Cardiac septum (tissue), 1 donor: Measurements from ENCODE around the gene STXBP5. TPM values are rescaled to one million over a fixed set of nuclear protein-coding genes. Genes with fewer than 3 reads are reported as not detected.
"Not testable (repeated sequence)": the region's sequence is repeated elsewhere in the genome, so short reads cannot be mapped to it uniquely, and the experiment has no call there.

ENCODE experiments used
- DNase-seq: peaks from one replicate; pipeline ENCODE4 v3.0.0-alpha.2; 2020; ENCODE audit warnings: low spot score
- intact Hi-C: fragments of 100-400 bp; cut with DNase I; formaldehyde crosslinking; loops from one replicate; pipeline ENCODE4 v1.14.0; 2022
- total RNA-seq: library from RNA; stranded (reverse); fragmentation: NEBNext Ultra II Directional; extraction: Animal tissue kit (Norgen Biotek cat#: 25700); gene quantifications from one replicate; pipeline ENCODE4 v1.2.1, GENCODE V29; 2021
- donor health status: DM: no; HTN: no; CAD: no.

STXBP5 gene
- total RNA-seq, 1 donor from 2014 or later = 17.7 TPM

GRCh38 chr6:147227770-147228320 is 23.6 kb downstream of the STXBP5 start:
- intact Hi-C loops = no loop called here
- no peak for DNase-seq

GRCh38 chr6:147231589-147231988 is 27.4 kb downstream of the STXBP5 start:
- no peak for DNase-seq
- intact Hi-C loops = no loop called here

DNA sequence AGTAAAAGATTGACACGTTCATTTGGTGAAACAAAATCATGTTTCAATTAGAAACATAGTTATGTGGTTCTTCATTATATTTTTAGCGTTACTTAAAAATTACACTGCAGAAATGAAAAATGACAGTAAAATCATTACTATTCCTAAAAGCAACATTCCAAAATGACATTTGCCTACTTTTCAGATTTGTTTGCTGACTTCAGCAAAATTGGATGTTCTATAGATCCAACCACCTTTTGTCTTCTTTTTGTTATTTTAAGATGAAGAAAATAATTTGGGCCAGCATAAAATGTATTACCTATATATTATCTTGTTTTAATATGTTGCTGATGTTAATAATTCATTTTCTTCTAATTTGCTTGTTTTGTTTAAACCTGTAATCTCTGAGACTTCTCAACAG is 30.5 kb downstream of the STXBP5 start:
- DNase-seq = no peak
- intact Hi-C loops = no loop called here

DNA sequence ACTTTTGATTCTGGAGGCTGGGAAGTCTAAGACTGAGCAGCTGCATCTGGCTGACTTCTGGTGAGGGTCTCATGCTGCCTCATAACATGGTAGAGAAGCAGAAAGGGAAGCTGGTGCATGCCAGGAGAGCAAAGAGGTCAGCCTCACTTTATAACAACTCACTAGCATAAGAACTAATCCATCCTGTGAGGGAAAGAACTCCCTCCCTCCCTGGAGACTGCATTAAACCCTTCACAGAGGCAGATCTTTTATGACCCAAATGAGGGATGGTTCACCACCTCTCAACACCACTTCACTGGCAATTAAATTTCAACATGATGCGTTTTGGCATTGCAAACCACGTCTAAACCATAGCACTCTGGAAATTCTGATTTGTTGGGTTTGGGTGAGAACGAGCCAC is 33.9 kb downstream of the STXBP5 start:
- intact Hi-C loops = no loop called here

DNA sequence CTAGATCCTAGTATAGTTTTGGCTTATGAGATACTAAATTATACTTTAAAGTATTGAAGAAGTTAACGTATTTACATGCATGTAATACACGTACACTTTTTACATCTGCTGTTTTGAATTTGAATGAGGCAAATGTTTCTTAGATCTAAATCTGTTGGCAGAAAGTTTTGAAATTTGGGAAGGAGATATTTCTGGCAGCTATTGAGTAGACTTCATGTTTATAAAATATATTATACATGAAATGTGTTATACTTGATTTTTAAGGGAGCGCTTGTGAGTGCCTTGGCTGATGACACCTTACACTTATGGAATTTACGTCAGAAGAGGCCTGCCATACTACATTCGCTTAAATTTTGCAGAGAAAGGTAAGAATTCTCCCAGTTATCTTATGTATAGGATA is 34.7 kb downstream of the STXBP5 start:
- intact Hi-C loops = no loop called here
- DNase-seq = no peak

More for the DNA sequence above, 33.9 kb downstream of the STXBP5 start:
- DNase-seq = no peak

GRCh38 chr6:147244832-147245231 is 40.6 kb downstream of the STXBP5 start:
- no peak for DNase-seq
- intact Hi-C loops = no loop called here

DNA sequence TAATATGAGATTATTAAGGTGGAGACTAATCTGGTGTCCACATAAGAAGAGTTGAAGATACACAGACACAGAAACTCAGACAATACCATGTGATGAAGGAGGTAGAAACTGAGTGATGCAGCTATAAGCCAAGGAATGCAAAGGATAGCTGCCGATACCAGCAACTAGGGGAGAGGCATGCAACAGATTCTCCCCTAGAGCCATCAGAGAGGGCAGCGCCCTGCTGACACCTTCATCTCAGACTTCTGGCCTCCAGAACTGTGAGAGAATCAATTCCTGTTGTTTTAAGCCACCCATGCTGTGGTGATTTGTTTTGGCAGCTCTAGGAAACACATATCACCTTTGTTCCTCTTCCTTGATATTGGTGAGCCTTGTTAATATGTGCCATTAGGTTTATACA is 41.5 kb downstream of the STXBP5 start:
- DNase-seq = no peak
- intact Hi-C loops = no loop called here

GRCh38 chr6:147246853-147247635 is 42.8 kb downstream of the STXBP5 start:
- no peak for DNase-seq
- intact Hi-C loops = no loop called here

GRCh38 chr6:147248859-147249258 is 44.6 kb downstream of the STXBP5 start:
- DNase-seq = no peak

GRCh38 chr6:147251072-147251471 is 46.9 kb downstream of the STXBP5 start:
- no peak for DNase-seq
- intact Hi-C loops = no loop called here

More at GRCh38 chr6:147248859-147249258, 44.6 kb downstream of the STXBP5 start:
- intact Hi-C loops = no loop called here

- DNase-seq, intact Hi-C loops: not testable (repeated sequence)
These were observed 50.8 kb downstream of the STXBP5 start for GRCh38 chr6:147254929-147255473.

DNA sequence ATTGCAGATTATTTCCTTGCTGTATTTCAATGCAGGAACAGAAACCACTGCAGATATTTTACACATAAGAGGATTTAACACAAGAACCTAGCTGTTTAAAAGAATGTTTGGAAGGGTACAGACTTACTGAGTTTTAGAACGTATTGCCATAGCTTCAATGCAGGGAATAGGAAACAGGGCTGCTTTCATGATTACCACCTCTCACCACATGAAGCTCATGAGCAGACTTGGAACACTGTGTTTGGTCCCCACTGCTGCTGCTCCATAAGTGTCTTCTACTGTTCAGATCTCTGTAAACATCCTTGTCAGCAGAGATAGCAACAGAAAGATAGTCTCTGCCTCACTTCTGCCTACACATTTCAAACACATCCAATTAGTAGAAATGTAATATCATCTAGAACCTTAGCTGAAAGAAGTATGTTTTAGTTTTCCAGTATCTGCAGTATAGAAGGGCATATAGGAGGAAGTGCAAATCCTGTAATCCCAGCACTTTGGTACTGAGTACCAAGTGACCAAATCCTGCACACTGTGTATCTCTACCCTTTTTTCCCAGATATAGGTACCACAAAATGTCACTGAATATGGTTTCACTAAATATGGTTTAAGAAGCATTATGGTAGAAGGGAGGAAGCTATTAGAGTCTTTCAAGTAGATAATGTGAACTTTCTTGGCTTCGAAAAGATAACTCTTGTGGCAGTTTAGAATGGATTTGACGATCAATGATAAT is 51.9 kb downstream of the STXBP5 start:
- intact Hi-C loops = no loop called here
- no peak for DNase-seq

DNA sequence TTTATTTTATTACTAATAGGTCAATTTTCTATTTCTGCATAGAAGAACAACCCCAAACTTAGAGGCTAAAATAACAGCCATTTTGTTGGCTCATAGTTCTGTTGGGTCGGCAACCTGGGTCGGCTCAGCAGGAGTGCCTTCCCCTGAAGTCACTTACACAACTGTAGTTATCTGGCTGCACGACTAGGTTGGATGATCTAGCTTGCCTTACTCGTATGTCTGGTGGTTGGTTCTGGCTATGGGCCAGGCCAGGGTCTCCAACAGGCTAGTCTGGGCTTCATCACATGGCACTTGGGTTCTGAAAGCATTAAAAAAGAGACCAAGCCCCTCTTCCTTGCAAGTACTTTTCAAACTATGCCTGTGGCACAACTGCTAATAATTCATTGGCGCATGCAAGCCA is 53.5 kb downstream of the STXBP5 start:
- DNase-seq = no peak
- intact Hi-C loops = no loop called here

GRCh38 chr6:147260091-147260490 is 55.9 kb downstream of the STXBP5 start:
- intact Hi-C loops = no loop called here
- no peak for DNase-seq

DNA sequence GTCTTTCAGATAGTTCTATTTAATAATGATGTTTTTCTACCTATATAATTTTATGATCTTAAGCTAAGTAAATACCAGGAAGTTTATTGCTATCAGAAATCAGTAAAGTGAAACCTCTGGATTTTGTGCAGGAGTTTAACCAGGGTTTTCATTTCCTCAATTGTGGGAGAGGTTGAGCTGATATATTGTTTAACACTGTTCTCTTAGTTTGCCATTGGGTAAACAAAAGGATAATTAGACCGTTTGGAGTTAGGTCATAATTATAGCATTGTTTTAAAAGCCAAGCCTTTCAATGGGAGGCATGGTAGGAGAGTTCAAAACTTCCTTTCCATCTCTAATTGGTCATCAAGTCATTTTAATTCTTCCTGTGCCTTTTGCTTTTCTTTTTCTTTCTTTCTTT is 58.7 kb downstream of the STXBP5 start:
- intact Hi-C loops = no loop called here
- DNase-seq = no peak

- DNase-seq = no peak
- intact Hi-C loops = no loop called here
These were observed 62.6 kb downstream of the STXBP5 start for GRCh38 chr6:147266821-147267220.

- no peak for DNase-seq
- intact Hi-C loops = no loop called here
These were observed 63.4 kb downstream of the STXBP5 start for GRCh38 chr6:147267658-147268057.

GRCh38 chr6:147268254-147268653 is 64.0 kb downstream of the STXBP5 start:
- intact Hi-C loops = no loop called here
- DNase-seq = no peak

GRCh38 chr6:147274012-147274411 is 69.8 kb downstream of the STXBP5 start:
- intact Hi-C loops = no loop called here
- no peak for DNase-seq

- intact Hi-C loops = no loop called here
- DNase-seq = no peak
These were observed 70.6 kb downstream of the STXBP5 start for GRCh38 chr6:147274776-147275175.

- intact Hi-C loops = no loop called here
- no peak for DNase-seq
These were observed 74.7 kb downstream of the STXBP5 start for GRCh38 chr6:147278891-147279290.
